ENCODE measurements around the gene AUH.

AUH gene

GRCh38 chr9:91222457-91222856 is 139.3 kb downstream of the AUH start:
- no peak overlapping the region for H3K4me2 ChIP-seq
- TF ChIP-seq, protein P1, sequence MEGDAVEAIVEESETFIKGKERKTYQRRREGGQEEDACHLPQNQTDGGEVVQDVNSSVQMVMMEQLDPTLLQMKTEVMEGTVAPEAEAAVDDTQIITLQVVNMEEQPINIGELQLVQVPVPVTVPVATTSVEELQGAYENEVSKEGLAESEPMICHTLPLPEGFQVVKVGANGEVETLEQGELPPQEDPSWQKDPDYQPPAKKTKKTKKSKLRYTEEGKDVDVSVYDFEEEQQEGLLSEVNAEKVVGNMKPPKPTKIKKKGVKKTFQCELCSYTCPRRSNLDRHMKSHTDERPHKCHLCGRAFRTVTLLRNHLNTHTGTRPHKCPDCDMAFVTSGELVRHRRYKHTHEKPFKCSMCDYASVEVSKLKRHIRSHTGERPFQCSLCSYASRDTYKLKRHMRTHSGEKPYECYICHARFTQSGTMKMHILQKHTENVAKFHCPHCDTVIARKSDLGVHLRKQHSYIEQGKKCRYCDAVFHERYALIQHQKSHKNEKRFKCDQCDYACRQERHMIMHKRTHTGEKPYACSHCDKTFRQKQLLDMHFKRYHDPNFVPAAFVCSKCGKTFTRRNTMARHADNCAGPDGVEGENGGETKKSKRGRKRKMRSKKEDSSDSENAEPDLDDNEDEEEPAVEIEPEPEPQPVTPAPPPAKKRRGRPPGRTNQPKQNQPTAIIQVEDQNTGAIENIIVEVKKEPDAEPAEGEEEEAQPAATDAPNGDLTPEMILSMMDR (conservative IDR thresholded peaks at IDR 0.05; ENCODE audit: low read depth, low read length) = no peak

DNA sequence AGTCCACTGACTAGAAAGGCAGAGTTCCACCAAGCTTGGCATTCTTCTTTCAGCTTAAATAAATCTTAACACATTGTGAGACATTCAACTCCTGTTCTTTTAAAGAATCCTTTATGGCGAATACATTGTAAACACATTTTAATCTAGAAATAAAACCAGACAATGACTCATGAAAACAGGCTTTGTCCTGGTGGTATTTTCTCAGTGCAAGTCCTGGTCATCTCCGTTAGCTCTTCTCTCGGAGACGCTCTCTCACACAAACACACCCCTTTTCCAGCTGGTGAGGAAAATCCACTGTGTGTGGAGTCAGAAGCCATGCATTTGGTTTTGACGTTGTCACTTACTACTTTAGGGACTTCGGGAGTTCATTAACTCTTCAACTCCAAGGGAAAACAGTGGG is 140.4 kb downstream of the AUH start:
- Histone ChIP-seq H2AFZ (ENCODE audit: low read depth) (no peak overlapping the region), H3K4me3 (IDR thresholded peaks at IDR 0.05; ENCODE audit: insufficient read depth, low read depth, low read length) (no peak overlapping the region), H4K20me1 (ENCODE audit: insufficient read depth) (no peaks in the 10 kb centered on the region), H3K4me1 (ENCODE audit: low read depth, poor library complexity, severe bottlenecking) (peaks cover 40% of the 10 kb centered on the region), H3K27ac (no peak overlapping the region), H3K4me2 (no peak overlapping the region; the same call in 1 of the 2 replicates), H3K27me3 (ENCODE audit: insufficient read depth, low read depth) (no peaks in the 10 kb centered on the region), H3K79me2 (ENCODE audit: insufficient read depth, low read depth) (no peaks in the 10 kb centered on the region), H3K36me3 (ENCODE audit: insufficient read depth) (no peaks in the 10 kb centered on the region), H3K9ac (no peak overlapping the region)
- TF ChIP-seq, protein P1 (conservative IDR thresholded peaks at IDR 0.05; ENCODE audit: low read depth, low read length) = no peak

More at GRCh38 chr9:91222457-91222856, 139.3 kb downstream of the AUH start:
- Histone ChIP-seq H3K4me3 (IDR thresholded peaks at IDR 0.05; ENCODE audit: insufficient read depth, low read depth, low read length) (no peak overlapping the region), H2AFZ (ENCODE audit: low read depth) (no peak overlapping the region), H3K36me3 (ENCODE audit: insufficient read depth) (no peaks in the 10 kb centered on the region), H3K79me2 (ENCODE audit: insufficient read depth, low read depth) (no peaks in the 10 kb centered on the region), H3K27ac (no peak overlapping the region), H4K20me1 (ENCODE audit: insufficient read depth) (no peaks in the 10 kb centered on the region), H3K9ac (no peak overlapping the region), H3K27me3 (ENCODE audit: insufficient read depth, low read depth) (no peaks in the 10 kb centered on the region), H3K4me1 (ENCODE audit: low read depth, poor library complexity, severe bottlenecking) (peaks cover 40% of the 10 kb centered on the region)

GRCh38 chr9:91220491-91221135 is 141.1 kb downstream of the AUH start:
- Histone ChIP-seq H3K27ac (peak overlapping the region; percentile 62), H3K27me3 (ENCODE audit: insufficient read depth, low read depth) (no peaks in the 10 kb centered on the region), H3K4me3 (IDR thresholded peaks at IDR 0.05; ENCODE audit: insufficient read depth, low read depth, low read length) (no peak overlapping the region)

DNA sequence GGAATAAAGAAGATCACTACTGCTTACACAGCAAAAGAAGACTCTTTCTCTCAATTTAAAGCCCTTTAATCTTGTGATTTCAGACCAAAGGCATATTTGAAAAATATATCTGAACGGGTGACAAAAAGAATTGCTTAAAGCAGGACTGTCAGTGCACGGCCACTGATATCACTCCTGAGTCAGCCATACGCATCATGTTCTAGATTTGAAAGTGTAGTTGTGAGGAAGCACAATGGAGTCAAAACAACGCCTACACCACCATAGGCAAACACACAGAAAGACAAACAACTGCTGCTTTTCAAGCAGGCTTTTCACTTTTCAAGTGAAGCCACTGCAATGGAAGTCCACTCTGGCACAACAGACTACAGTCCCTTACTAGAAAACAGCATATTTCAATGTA is 141.7 kb downstream of the AUH start:
- Histone ChIP-seq H3K9ac (no peak overlapping the region; the same call in 1 of the 2 replicates), H3K27ac (peak overlapping the region; percentile 62)
- TF ChIP-seq, protein P1 (conservative IDR thresholded peaks at IDR 0.05; ENCODE audit: low read depth, low read length) = no peak

More at GRCh38 chr9:91220491-91221135, 141.1 kb downstream of the AUH start:
- no peaks in the 10 kb centered on the region for H4K20me1 ChIP-seq (ENCODE audit: insufficient read depth)
- no peaks in the 10 kb centered on the region for H3K79me2 ChIP-seq (ENCODE audit: insufficient read depth, low read depth)
- H3K36me3 ChIP-seq (ENCODE audit: insufficient read depth) = no peaks in the 10 kb centered on the region
- H3K9ac ChIP-seq = no peak overlapping the region; the same call in 1 of the 2 replicates
- peaks cover 40% of the 10 kb centered on the region for H3K4me1 ChIP-seq (ENCODE audit: low read depth, poor library complexity, severe bottlenecking)
- TF ChIP-seq, protein P1 (conservative IDR thresholded peaks at IDR 0.05; ENCODE audit: low read depth, low read length) = no peak
- peak overlapping the region; percentile 41 for H3K4me2 ChIP-seq
- H2AFZ ChIP-seq (ENCODE audit: low read depth) = no peak overlapping the region

More for the DNA sequence above, 141.7 kb downstream of the AUH start:
- no peaks in the 10 kb centered on the region for H3K36me3 ChIP-seq (ENCODE audit: insufficient read depth)
- H3K4me3 ChIP-seq (IDR thresholded peaks at IDR 0.05; ENCODE audit: insufficient read depth, low read depth, low read length) = no peak overlapping the region
- H3K79me2 ChIP-seq (ENCODE audit: insufficient read depth, low read depth) = no peaks in the 10 kb centered on the region
- H4K20me1 ChIP-seq (ENCODE audit: insufficient read depth) = no peaks in the 10 kb centered on the region
- H3K4me2 ChIP-seq = peak overlapping the region; percentile 41
- no peaks in the 10 kb centered on the region for H3K27me3 ChIP-seq (ENCODE audit: insufficient read depth, low read depth)
- H2AFZ ChIP-seq (ENCODE audit: low read depth) = no peak overlapping the region; the same call in 1 of the 2 replicates
- H3K4me1 ChIP-seq (ENCODE audit: low read depth, poor library complexity, severe bottlenecking) = peaks cover 43% of the 10 kb centered on the region
